GM12891 (cell line): ENCODE measurements around the gene INSL6.

Experiments
- PAX5 ChIP-seq: IDR thresholded peaks from 2 replicates; pipeline ENCODE4 v1.6.1; 2011; ENCODE audit warnings: low read length, moderate library complexity, mild to moderate bottlenecking; ENCODE audit not compliant: insufficient read depth, severe bottlenecking
- POLR2A ChIP-seq: IDR thresholded peaks from 2 replicates; pipeline ENCODE4 v1.6.1; 2011; ENCODE audit warnings: low read depth, low read length, control low read depth
- POLR2AphosphoS5 ChIP-seq: IDR thresholded peaks from 2 replicates; pipeline ENCODE4 v1.6.1; 2011; ENCODE audit warnings: low read depth, low read length, control low read depth
- POU2F2 ChIP-seq: IDR thresholded peaks from 2 replicates; pipeline ENCODE4 v1.6.1; 2011; ENCODE audit warnings: low read depth, mild to moderate bottlenecking, control low read depth, low read length, moderate library complexity
- SPI1 ChIP-seq: IDR thresholded peaks from 2 replicates; pipeline ENCODE4 v1.6.1; 2011; ENCODE audit warnings: low read depth, low read length, control low read depth
- TAF1 ChIP-seq: IDR thresholded peaks from 2 replicates; pipeline ENCODE4 v1.6.1; 2011; ENCODE audit warnings: low read depth, low read length, control low read depth

GRCh38 chr9:5195463-5195862, 10.0 kb upstream of the INSL6 start:
- TF ChIP-seq POLR2A (no peak), POLR2AphosphoS5 (no peak), TAF1 (no peak), PAX5 (no peak), SPI1 (no peak), POU2F2 (no peak)
